GM19463 (cell line): ENCODE measurements around the gene SNAI1.

Experiments
- ATAC-seq: cut with Tn5 transposase; IDR thresholded peaks from one replicate; pipeline ENCODE4 v1.9.1; 2021; ENCODE audit warnings: mild to moderate bottlenecking, moderate library complexity; ENCODE audit not compliant: unreplicated experiment

Gene SNAI1

DNA sequence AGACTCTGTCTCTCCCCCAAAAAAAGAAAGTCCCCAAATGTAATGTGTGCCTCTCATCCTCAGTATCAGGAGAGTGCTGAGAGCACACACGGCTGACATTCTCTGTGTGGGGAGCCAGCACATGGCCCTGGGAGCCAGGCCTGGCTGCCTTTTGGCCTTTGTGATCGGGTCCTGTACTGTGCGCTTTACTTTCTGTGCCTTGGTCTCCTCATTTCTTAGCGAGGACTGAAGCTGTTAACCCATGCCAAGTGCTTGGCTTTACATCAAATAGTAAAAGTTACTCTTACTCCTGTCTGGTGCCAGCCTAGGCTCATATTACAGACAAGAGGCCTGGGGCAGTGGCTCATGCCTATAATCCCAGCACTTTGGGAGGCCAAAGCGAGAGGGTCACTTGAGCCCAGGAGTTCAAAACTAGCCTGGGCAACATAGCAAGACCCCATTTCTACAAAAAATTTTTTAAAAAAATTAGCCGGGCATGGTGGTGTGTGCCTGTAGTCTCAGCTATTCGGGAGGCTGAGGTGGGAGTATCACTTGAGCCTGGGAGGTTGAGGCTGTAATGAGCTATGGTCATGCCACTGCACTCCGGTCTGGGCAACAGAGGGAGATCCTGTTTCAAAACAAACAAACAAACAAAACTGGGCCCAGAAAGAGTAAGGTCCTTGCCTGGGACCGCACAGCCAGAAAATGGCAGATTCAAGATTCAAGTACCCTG is 50.3 kb downstream of the SNAI1 start:
- ATAC-seq = no peak

GRCh38 chr20:50034567-50035180 is 51.9 kb downstream of the SNAI1 start:
- ATAC-seq = no peak

DNA sequence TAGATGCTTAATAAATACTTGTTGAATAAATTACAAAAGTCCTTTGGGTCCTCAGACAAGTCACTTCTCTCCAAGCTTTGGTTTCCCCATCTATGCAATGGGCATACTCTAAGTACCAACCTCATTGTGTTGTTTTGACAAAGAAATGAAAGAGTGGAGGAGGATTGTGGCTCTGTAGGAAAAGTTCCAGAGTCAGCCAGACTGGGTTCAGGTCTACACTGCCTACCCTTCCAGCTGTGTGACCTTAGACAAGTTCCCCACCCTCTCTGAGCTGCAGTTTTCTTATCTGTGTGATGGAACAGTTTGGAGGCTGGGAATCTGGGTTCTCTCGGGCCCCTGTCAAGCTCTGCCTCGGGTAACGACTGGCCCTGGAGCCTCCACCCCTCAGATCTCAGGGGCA is 53.9 kb downstream of the SNAI1 start:
- ATAC-seq = no peak

DNA sequence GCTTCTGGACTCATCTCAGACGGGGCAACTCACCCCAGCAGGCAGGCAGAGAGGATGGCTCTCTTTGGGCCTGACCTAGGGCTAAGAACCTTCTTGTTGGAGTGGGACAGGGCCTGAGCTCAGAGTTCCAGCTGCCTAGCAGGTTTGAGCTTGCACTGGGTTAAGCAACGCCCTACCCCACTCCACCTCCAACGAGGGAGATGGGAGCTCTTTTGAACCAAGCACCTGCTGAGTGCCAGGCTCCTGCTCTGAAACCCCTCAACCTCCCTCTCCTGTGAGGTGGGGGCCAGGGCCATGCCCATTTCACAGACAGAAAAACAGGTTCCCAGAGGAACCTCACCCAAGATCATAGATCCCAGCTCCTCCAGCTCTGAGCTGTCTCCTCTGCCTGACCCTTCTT is 54.3 kb downstream of the SNAI1 start:
- no peak for ATAC-seq

DNA sequence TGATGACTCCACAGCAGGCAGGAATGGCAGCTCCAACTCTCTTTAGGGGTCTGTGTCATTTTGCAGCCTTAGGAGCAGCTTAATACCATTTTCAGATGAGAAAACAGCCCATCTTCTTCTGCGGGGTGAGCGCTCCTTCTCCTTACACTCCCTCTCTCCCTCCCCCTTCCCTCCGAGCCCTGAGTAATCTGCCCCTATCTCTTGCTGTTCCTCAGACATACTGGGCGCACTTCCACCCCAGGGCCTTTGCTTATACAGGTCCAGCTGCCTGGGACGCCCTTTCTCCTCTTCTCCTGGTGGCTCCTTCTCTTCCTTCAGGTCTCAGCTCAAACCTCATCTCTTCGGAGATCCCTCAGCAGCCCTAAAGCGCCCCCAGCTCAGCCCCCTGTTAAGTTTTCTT is 54.8 kb downstream of the SNAI1 start:
- no peak for ATAC-seq

GRCh38 chr20:50038169-50038568 is 55.4 kb downstream of the SNAI1 start:
- ATAC-seq = no peak
